ENCODE measurements around the gene ERMAP.

The ERMAP gene

GRCh38 chr1:42876009-42876408 lies 59.1 kb downstream of the ERMAP start:
- DNase-seq (ENCODE audit: low spot score), result no peak

- no peak for DNase-seq (ENCODE audit: low spot score)
Measured at GRCh38 chr1:42877380-42877779, 60.5 kb downstream of the ERMAP start.

GRCh38 chr1:42880384-42880783 lies 63.5 kb downstream of the ERMAP start:
- no peak for DNase-seq (ENCODE audit: low spot score)

GRCh38 chr1:42886046-42886739 lies 69.3 kb downstream of the ERMAP start:
- no peak for DNase-seq (ENCODE audit: low spot score)

GRCh38 chr1:42886800-42887199 lies 69.9 kb downstream of the ERMAP start:
- no peak for DNase-seq (ENCODE audit: low spot score)

GRCh38 chr1:42887366-42887765 lies 70.4 kb downstream of the ERMAP start:
- no peak for DNase-seq (ENCODE audit: low spot score)

- no peak for DNase-seq (ENCODE audit: low spot score)
Measured at GRCh38 chr1:42888013-42888633, 71.2 kb downstream of the ERMAP start.

- no peak for DNase-seq (ENCODE audit: low spot score)
Measured at GRCh38 chr1:42889264-42889663, 72.3 kb downstream of the ERMAP start.

- no peak for DNase-seq (ENCODE audit: low spot score)
Measured at GRCh38 chr1:42891465-42892138, 74.7 kb downstream of the ERMAP start.
